ENCODE results near the gene HTT.

The HTT gene

GRCh38 chr4:3257556-3258482 lies 183.3 kb downstream of the HTT start:
- no peak for TF ChIP-seq CTCF (conservative IDR thresholded peaks at IDR 0.05; ENCODE audit: control insufficient read depth, insufficient read depth, low read depth, low read length)
- peak; percentile 56 for DNase-seq (ENCODE audit: low read depth)
- H3K4me3 ChIP-seq (ENCODE audit: control insufficient read depth, low read depth, low read length), result no peak overlapping the region

GRCh38 chr4:3261411-3262207 lies 187.1 kb downstream of the HTT start:
- no peak for TF ChIP-seq CTCF (conservative IDR thresholded peaks at IDR 0.05; ENCODE audit: control insufficient read depth, insufficient read depth, low read depth, low read length)
- H3K4me3 ChIP-seq (ENCODE audit: control insufficient read depth, low read depth, low read length), result no peak overlapping the region
- DNase-seq (ENCODE audit: low read depth), result no peak

GRCh38 chr4:3262208-3263052 lies 187.9 kb downstream of the HTT start:
- no peak overlapping the region for H3K4me3 ChIP-seq (ENCODE audit: control insufficient read depth, low read depth, low read length)
- no peak for TF ChIP-seq CTCF (conservative IDR thresholded peaks at IDR 0.05; ENCODE audit: control insufficient read depth, insufficient read depth, low read depth, low read length)
- no peak for DNase-seq (ENCODE audit: low read depth)

DNA sequence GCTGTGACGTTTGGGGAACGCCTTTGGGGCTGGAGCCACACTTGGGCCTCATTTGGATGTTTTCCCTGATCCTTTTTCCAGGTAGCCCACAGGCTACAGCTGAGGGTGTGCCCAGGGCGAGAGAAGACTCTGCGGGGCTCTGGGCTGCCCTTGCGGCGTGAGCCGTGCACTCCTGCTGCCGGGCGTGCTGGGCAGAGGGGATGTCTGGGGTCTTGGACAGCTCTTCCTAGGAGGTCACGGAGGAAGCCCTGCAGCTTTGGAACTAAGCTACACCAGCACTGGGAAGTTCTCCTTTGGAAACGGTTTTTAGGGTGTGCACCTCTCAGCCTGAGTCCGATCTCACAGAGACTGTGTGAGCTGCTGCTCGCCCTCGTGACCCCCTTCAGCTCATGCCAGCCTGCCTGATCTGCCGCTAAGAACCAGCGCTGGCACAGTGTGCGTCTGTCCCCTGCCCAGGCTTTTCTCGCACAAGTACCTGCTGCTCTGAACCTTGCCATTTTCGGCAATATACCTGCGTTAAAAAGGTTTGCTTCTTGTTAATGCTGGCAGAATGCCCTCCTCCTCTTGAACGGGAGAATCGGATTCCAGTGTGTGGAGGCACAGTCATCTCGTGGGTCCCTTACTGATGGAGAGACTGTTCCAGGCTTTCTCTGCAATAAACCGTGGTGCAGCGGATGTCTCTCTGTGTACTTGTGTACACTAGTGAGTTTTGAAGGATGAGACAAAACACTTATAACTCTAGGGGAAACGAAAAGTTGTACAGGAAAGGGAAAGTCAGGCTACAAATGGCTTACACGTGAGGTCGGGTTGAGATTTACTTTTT lies 188.8 kb downstream of the HTT start:
- TF ChIP-seq CTCF (conservative IDR thresholded peaks at IDR 0.05; ENCODE audit: control insufficient read depth, insufficient read depth, low read depth, low read length), result no peak
- no peak overlapping the region for H3K4me3 ChIP-seq (ENCODE audit: control insufficient read depth, low read depth, low read length)
- no peak for DNase-seq (ENCODE audit: low read depth)

DNA sequence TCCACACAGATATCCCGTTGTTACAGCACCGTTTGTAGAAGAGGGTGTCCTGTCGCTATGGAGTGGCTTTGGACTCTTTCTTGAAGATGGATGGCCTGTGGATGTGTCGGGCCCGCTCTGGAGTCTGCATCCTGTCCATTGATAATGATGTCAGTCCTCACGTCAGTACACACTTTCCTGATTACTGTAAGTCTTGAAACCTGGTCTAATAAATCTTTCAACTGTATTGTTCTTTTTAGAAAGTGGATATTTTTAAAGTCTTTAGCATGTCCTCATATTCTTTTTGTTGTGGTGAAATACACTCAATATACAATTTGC lies 189.4 kb downstream of the HTT start:
- no peak overlapping the region for H3K4me3 ChIP-seq (ENCODE audit: control insufficient read depth, low read depth, low read length)
- DNase-seq (ENCODE audit: low read depth), result no peak
- TF ChIP-seq CTCF (conservative IDR thresholded peaks at IDR 0.05; ENCODE audit: control insufficient read depth, insufficient read depth, low read depth, low read length), result no peak

Measured in fibroblast of mammary gland (primary cell).